ENCODE measurements around the gene TRDN. TPM values are rescaled to one million over a fixed set of nuclear protein-coding genes. Genes with fewer than 3 reads are reported as not detected.
"Not testable (repeated sequence)": the region's sequence is repeated elsewhere in the genome, so short reads cannot be mapped to it uniquely, and the experiment has no call there.

TRDN gene
- total RNA-seq, 1 donor: not detected

- Histone ChIP-seq H3K27ac (ENCODE audit: low read depth, low read length) (no peak overlapping the region), H3K27me3 (ENCODE audit: insufficient read depth, low read length) (no peaks in the 10 kb centered on the region), H3K36me3 (ENCODE audit: insufficient read depth, low read length) (no peaks in the 10 kb centered on the region), H3K9me3 (ENCODE audit: low read depth, low read length) (no peaks in the 10 kb centered on the region), H3K79me2 (ENCODE audit: insufficient read depth, low read length) (no peaks in the 10 kb centered on the region), H4K20me1 (ENCODE audit: insufficient read depth, low read length) (no peaks in the 10 kb centered on the region), H3K4me1 (ENCODE audit: insufficient read depth, low read length) (no peaks in the 10 kb centered on the region), H3K4me3 (ENCODE audit: insufficient read depth, low read length) (no peak overlapping the region), H3K4me2 (ENCODE audit: insufficient read depth, low read length) (no peak overlapping the region), H2AFZ (ENCODE audit: low read length) (no peak overlapping the region)
- TF ChIP-seq CTCF (IDR thresholded peaks at IDR 0.05; ENCODE audit: extremely low read depth, low read depth, low read length): no peak
- DNase-seq (ENCODE audit: insufficient read length, low spot score, missing footprints): no peak
These were observed 147.2 kb downstream of the TRDN start for GRCh38 chr6:123489589-123489988.

DNA sequence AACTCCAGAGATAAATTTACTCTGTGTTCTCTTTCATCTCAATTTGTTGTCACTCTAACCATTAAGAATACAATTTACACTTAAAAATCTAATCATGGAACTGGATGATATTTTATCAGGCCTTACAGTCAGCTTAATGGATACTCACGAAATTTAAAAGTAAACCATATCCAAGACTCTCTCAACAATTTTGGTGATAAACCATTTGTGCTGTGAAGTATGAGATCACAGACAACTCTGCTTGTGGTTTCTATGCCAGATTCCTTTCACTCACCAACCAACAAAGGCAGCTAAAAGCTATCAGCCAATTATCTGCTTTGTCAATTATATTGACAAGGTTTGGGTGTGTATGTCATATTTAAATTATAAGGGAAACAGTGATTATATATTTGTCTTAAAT is 155.8 kb downstream of the TRDN start:
- H4K20me1 ChIP-seq (ENCODE audit: insufficient read depth, low read length): no peaks in the 10 kb centered on the region
- no peak for TF ChIP-seq CTCF (IDR thresholded peaks at IDR 0.05; ENCODE audit: extremely low read depth, low read depth, low read length)
- H3K4me2 ChIP-seq (ENCODE audit: insufficient read depth, low read length): no peak overlapping the region
- H3K4me1 ChIP-seq (ENCODE audit: insufficient read depth, low read length): no peaks in the 10 kb centered on the region
- H2AFZ ChIP-seq (ENCODE audit: low read length): no peak overlapping the region
- H3K27me3 ChIP-seq (ENCODE audit: insufficient read depth, low read length): no peaks in the 10 kb centered on the region
- H3K9me3 ChIP-seq (ENCODE audit: low read depth, low read length): no peaks in the 10 kb centered on the region
- no peak overlapping the region for H3K4me3 ChIP-seq (ENCODE audit: insufficient read depth, low read length)
- H3K79me2 ChIP-seq (ENCODE audit: insufficient read depth, low read length): no peaks in the 10 kb centered on the region
- H3K27ac ChIP-seq (ENCODE audit: low read depth, low read length): no peak overlapping the region
- H3K36me3 ChIP-seq (ENCODE audit: insufficient read depth, low read length): no peaks in the 10 kb centered on the region
- no peak for DNase-seq (ENCODE audit: insufficient read length, low spot score, missing footprints)

GRCh38 chr6:123472025-123472702 is 164.6 kb downstream of the TRDN start:
- DNase-seq (ENCODE audit: insufficient read length, low spot score, missing footprints); H3K27ac ChIP-seq (ENCODE audit: low read depth, low read length); H3K9me3 ChIP-seq (ENCODE audit: low read depth, low read length); H3K79me2 ChIP-seq (ENCODE audit: insufficient read depth, low read length); H3K4me1 ChIP-seq (ENCODE audit: insufficient read depth, low read length); H2AFZ ChIP-seq (ENCODE audit: low read length); H3K36me3 ChIP-seq (ENCODE audit: insufficient read depth, low read length); H3K4me2 ChIP-seq (ENCODE audit: insufficient read depth, low read length); H4K20me1 ChIP-seq (ENCODE audit: insufficient read depth, low read length); H3K27me3 ChIP-seq (ENCODE audit: insufficient read depth, low read length); H3K4me3 ChIP-seq (ENCODE audit: insufficient read depth, low read length): not testable (repeated sequence)

- no peak for TF ChIP-seq CTCF (IDR thresholded peaks at IDR 0.05; ENCODE audit: extremely low read depth, low read depth, low read length)
- H3K79me2 ChIP-seq (ENCODE audit: insufficient read depth, low read length): no peaks in the 10 kb centered on the region
These were observed 169.4 kb downstream of the TRDN start for GRCh38 chr6:123467392-123467791.

More at GRCh38 chr6:123467392-123467791, 169.4 kb downstream of the TRDN start:
- no peak overlapping the region for H3K4me3 ChIP-seq (ENCODE audit: insufficient read depth, low read length)
- H3K36me3 ChIP-seq (ENCODE audit: insufficient read depth, low read length): no peaks in the 10 kb centered on the region
- no peaks in the 10 kb centered on the region for H3K27me3 ChIP-seq (ENCODE audit: insufficient read depth, low read length)
- H2AFZ ChIP-seq (ENCODE audit: low read length): no peak overlapping the region
- no peak for DNase-seq (ENCODE audit: insufficient read length, low spot score, missing footprints)
- H3K27ac ChIP-seq (ENCODE audit: low read depth, low read length): no peak overlapping the region
- no peaks in the 10 kb centered on the region for H3K4me1 ChIP-seq (ENCODE audit: insufficient read depth, low read length)
- no peak overlapping the region for H3K4me2 ChIP-seq (ENCODE audit: insufficient read depth, low read length)
- no peaks in the 10 kb centered on the region for H3K9me3 ChIP-seq (ENCODE audit: low read depth, low read length)
- no peaks in the 10 kb centered on the region for H4K20me1 ChIP-seq (ENCODE audit: insufficient read depth, low read length)
